ENCODE results near the gene STC2. TPM values are rescaled to one million over a fixed set of nuclear protein-coding genes. Genes with fewer than 3 reads are reported as not detected.

The STC2 gene
- polyA plus RNA-seq, 1 donor, result 5.3 TPM

GRCh38 chr5:173312821-173313220 lies 15.4 kb downstream of the STC2 start:
- no peak for DNase-seq

- no peak for DNase-seq
These were observed 16.2 kb downstream of the STC2 start for GRCh38 chr5:173311818-173312585.

DNA sequence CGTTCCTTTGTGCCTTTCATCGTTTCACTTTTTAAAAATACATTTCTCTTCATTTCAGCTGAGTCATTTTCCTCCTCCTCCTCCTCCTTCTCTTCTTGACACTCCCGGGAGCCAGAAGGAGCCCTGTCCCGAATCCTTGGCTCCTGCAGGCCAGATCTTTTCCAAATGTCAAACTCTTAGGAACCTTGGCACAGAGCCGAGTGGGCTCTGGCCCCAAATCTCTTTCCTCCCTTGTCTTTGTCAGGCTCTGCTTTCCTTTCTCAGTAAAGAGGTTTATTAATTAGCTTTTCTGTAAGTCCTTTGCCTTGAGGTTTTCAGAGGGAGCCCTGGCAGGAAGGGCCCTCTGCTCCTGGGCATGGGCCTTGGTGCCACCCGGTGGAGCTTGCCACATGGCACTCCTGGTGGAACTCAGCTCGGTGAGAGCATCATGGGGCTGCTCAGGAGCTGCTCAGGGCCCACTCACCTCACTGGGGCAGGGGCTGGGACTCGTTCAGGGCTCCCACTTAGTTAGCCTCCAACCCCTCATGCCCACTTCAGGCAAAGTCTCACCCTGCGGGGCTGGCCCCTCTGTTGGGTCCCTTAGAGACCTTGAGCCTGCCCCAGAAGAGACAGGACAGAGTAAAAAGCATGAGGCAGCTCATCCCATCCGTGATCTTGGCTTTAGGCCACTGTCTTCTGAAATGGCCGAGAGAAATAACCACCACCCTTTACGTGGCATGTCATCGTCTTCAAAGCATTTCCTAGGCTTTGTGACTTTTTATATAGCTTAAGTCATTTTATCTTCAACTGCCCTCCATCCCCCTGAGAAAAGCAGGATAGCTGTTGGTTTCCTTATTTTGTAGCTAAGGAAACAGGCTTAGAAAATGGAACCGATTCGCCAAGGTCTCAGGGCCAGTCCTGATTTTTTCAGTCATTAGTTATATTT lies 17.1 kb downstream of the STC2 start:
- no peak for DNase-seq

DNA sequence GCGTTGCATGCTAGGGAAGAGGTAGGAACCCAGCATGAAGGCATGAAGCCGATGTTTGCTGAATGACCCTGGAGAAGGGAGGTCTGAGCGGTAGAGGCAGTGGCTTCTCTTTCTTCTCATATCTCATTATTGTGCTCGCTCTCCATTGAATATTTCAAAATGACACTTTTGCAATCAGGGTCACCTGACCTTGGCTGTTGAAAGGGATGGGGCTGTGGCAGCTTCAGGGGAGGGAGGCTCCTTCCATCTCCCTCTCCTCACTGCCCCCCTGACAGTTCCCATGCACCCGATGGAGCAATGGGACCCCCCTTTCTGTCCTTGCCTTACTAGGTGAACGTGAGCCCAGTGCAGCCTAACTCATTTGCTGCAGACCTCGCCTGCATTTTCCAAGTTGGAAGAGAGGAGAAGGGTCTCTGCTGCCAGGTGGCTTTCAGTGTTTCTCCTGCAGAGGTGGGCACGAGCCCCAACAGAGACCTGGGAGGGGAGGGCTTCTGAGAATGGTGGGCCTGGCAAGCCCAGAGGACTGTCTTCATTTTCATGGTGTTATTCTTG lies 17.9 kb downstream of the STC2 start:
- DNase-seq, result no peak

GRCh38 chr5:173309731-173310130 lies 18.5 kb downstream of the STC2 start:
- no peak for DNase-seq

DNA sequence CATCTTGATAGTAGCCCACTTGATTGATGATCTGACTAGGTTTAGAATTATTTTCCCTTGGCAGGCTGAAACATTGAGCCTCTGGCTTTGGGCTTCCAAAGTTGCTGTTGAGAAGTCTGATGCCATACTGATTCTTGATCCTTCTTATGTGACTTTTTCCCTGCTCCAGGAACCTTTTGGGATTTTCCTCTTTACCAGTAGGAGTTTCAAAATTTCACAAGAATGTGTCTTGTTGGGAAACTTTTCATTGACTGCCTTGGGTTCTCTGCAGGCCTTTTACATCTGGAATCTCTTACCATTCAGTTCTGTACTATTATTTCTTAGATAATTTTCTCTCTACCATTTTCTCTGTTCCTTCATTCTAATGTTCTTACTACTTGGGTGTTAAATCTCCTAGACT lies 20.0 kb downstream of the STC2 start:
- no peak for DNase-seq

- no peak for DNase-seq
These were observed 20.5 kb downstream of the STC2 start for GRCh38 chr5:173307695-173308094.

DNA sequence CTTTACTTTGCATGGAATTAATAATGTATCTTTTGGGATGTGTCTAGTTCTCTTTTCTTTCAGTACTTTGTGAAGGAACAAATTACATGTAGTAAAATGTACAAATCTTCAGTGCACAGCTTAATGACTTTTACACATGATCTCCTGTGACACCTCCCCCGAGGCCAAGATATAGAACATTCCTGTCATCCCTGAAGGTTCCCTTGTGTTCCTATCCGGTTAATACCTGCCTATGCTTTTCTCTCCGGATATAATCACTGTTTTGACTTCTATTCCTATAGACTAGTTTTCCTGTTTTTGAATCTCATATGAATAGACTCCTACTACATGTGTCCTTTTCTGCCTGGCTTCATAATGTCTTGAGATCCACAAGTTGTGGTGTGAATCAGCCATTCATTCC lies 21.5 kb downstream of the STC2 start:
- no peak for DNase-seq

DNA sequence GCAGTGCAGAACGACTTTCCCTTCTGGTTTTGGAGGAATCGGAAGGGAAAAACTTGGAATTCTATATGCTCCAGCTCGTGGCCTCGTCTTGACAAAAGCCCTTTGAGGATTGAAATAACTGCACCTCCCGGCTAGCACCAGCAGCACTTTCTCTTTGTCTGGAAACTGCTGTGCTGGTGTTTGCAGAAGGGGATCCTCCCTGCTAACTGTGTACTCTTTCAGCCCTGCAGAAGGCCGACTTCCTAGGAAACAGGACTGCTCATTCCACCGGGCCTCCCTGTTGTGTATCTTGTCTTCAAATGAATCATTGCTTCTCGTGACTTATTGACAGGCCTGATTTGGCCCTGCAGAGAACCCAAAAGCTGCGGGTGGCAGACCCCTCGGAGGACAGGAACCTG lies 23.6 kb downstream of the STC2 start:
- DNase-seq, result no peak

- no peak for DNase-seq
These were observed 24.2 kb downstream of the STC2 start for GRCh38 chr5:173303878-173304590.

GRCh38 chr5:173302546-173303155 lies 25.6 kb downstream of the STC2 start:
- no peak for DNase-seq

GRCh38 chr5:173301695-173302545 lies 26.3 kb downstream of the STC2 start:
- DNase-seq, result peak; percentile 84

DNA sequence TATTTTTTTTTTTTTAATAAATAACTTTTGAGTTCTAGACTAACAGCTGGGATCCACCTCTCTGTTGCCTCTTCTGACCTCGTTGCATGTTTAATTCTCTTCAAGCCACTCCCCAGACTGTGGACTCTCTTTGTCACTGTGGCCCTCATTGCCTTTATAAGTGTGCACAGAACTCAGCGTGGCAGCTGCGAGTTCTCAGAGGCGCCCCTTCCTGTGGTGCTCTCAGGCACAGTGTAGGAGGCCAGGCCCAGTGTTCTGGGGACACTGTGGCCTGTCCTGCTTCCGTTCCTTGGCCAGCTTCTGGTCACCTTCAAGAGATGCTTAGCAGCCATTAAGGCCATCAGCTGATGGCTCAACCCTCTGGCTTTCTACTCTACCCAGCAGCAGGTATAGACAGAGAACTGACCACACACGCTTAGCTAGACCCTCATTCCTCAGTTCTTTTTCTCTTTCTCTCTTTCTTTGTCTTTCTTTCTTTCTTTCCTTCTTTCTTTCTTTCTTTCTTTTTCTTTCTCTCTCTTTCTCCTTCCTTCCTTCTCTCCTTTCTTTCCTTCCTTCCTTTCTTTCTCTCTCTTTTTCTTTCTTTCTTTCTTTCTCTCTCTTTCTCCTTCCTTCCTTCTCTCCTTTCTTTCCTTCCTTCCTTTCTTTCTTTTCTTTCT lies 27.7 kb downstream of the STC2 start:
- DNase-seq, result no peak

GRCh38 chr5:173299820-173300219 lies 28.4 kb downstream of the STC2 start:
- no peak for DNase-seq

DNA sequence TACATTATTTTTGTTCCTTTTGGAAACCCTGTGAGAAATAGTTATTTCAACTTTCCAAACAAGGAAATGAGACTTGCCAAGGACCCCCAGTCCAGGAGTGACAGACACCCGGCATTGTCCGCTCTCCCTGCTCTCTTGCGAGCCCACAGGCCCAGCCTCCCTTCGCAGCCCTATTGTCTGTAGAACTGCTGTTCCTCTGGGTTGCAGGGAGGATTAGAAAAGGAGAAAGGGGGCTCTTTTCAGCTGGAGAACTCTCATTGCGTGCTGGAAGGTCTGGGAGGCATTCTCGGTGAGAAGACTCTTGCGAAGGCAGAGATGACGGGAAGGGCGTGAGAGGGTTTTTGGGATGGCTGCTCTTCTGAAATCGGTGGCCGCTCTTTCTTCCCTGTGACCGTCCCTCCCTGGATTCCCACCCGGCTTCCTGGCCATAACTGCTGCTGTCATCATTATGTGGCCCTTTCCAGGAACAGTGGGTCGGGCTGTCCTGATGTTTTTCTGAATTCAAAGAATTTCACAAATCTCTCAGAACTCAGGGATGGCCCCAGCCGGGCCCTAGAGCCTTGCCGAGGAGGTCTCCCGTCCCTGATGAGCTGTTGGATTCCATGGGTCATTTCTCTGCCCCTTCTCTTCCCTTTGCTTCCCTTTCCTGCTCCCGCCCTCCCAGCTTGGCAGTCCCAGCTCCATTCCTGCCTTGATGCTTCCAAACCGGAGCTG lies 29.8 kb downstream of the STC2 start:
- no peak for DNase-seq

DNA sequence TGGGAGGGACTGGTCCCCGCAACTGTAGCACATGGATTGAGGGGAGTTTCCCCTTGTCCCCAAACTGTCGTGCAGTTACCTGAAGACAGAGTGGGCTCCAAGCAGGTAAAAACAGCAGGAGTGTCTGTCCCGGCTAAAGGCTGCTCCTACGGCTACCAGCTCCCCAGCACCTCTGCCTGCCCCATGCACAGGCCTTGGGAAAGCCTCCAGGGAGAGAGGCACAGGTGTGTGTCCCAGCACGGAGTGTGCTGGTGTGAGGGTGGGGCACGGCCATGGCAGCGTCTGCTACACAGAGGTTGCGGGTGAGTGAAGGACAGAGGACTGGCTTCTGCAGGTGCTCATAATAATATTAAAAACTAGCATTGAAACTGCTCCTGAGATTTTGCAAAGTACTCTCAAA lies 30.4 kb downstream of the STC2 start:
- DNase-seq, result no peak

- DNase-seq, result no peak
These were observed 31.2 kb downstream of the STC2 start for GRCh38 chr5:173296737-173297676.

DNA sequence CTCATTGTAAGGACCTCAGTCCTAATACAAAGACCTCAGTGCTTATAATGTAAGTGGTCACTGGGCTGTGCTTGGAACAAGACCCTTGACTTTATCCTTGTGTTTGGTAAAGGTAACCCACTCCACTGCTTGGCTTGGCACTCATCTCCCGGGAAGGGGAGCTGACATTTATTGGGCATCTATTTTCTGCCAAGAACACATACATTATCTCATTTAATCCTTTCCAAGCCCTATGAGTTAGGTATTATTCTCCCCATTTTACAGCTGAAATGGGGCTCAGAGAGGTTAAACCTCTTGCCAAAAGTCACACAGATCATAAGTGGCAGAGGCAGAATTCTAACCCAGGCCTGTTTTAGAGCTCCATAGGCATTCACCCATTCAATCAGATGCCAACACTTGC lies 32.4 kb downstream of the STC2 start:
- no peak for DNase-seq
